Activated effector memory CD4-positive, alpha-beta T cell treated with Interleukin-2 at 50 U/mL for 16 hours (primary cell): ENCODE data around the gene WDR45.
"Not testable (repeated sequence)": the region's sequence is repeated elsewhere in the genome, so short reads cannot be mapped to it uniquely, and the experiment has no call there.

Experiments used
- DNase-seq: peaks from one replicate; pipeline ENCODE4 v3.0.0-alpha.2; 2020

Gene WDR45

GRCh38 chrX:49079489-49080428 is at the start of gene WDR45:
TSS of gene WDR45 (minus strand) at chrX:49079887. CDS start at chrX:49078095, 1,792 bp downstream.
- peak; percentile 66 for DNase-seq

- no peak for DNase-seq
Observed at GRCh38 chrX:49129427-49129826, 49.7 kb upstream of the WDR45 start.

- DNase-seq, result not testable (repeated sequence)
Observed at GRCh38 chrX:49127742-49128258, 48.1 kb upstream of the WDR45 start.

- no peak for DNase-seq
Observed at GRCh38 chrX:49122499-49122898, 42.8 kb upstream of the WDR45 start.

GRCh38 chrX:49120091-49120490 is 40.4 kb upstream of the WDR45 start:
- DNase-seq, result no peak

GRCh38 chrX:49117581-49117980 is 37.9 kb upstream of the WDR45 start:
- no peak for DNase-seq

- DNase-seq, result no peak
Observed at GRCh38 chrX:49116716-49117115, 37.0 kb upstream of the WDR45 start.

GRCh38 chrX:49116076-49116475 is 36.4 kb upstream of the WDR45 start:
- no peak for DNase-seq

- no peak for DNase-seq
Observed at GRCh38 chrX:49111791-49112190, 32.1 kb upstream of the WDR45 start.

GRCh38 chrX:49110417-49110816 is 30.7 kb upstream of the WDR45 start:
- no peak for DNase-seq

- no peak for DNase-seq
Observed at GRCh38 chrX:49108641-49109040, 29.0 kb upstream of the WDR45 start.

GRCh38 chrX:49106930-49107329 is 27.2 kb upstream of the WDR45 start:
- no peak for DNase-seq

- no peak for DNase-seq
Observed at GRCh38 chrX:49106296-49106695, 26.6 kb upstream of the WDR45 start.

- DNase-seq, result no peak
Observed at GRCh38 chrX:49103637-49104036, 23.9 kb upstream of the WDR45 start.

- no peak for DNase-seq
Observed at GRCh38 chrX:49102190-49102589, 22.5 kb upstream of the WDR45 start.

- no peak for DNase-seq
Observed at GRCh38 chrX:49101629-49101984, 21.9 kb upstream of the WDR45 start.

GRCh38 chrX:49100704-49101628 is 21.3 kb upstream of the WDR45 start:
- DNase-seq, result peak; percentile 84

- DNase-seq, result no peak
Observed at GRCh38 chrX:49096419-49096818, 16.7 kb upstream of the WDR45 start.

- DNase-seq, result no peak
Observed at GRCh38 chrX:49089553-49089952, 9.9 kb upstream of the WDR45 start.

- DNase-seq, result no peak
Observed at GRCh38 chrX:49082271-49082871, 2.7 kb upstream of the WDR45 start.

- DNase-seq, result no peak
Observed at GRCh38 chrX:49077941-49078340, 1.7 kb downstream of the WDR45 start.

GRCh38 chrX:49075347-49075746 is 4.3 kb downstream of the WDR45 start:
- no peak for DNase-seq
